GM06990 (cell line): Measurements from ENCODE around the gene MLC1.

ENCODE experiments used
- DNase-seq: peaks from one replicate; pipeline ENCODE4 v3.0.0-alpha.2; 2011; ENCODE audit not compliant: insufficient read length; ENCODE audit errors: extremely low read depth
- H3K27me3 ChIP-seq: replicated peaks from 2 replicates; pipeline ENCODE4 v1.6.0; 2011; ENCODE audit warnings: low read length; ENCODE audit not compliant: control insufficient read depth, insufficient read depth
- H3K36me3 ChIP-seq: 2 replicates; pipeline ENCODE4 v1.5.1; 2011; ENCODE audit warnings: low read length; ENCODE audit not compliant: control insufficient read depth, insufficient read depth
- H3K4me3 ChIP-seq: replicated peaks from 2 replicates; pipeline ENCODE4 v1.5.1; 2011; ENCODE audit warnings: low read depth, mild to moderate bottlenecking, control low read depth, low read length
- TF ChIP-seq, protein P1 (sequence below): IDR thresholded peaks from 2 replicates; pipeline ENCODE4 v1.5.1; 2011; ENCODE audit warnings: low read length, control low read depth, mild to moderate bottlenecking, inconsistent platforms; ENCODE audit not compliant: insufficient read depth, poor library complexity, severe bottlenecking

Gene MLC1

DNA sequence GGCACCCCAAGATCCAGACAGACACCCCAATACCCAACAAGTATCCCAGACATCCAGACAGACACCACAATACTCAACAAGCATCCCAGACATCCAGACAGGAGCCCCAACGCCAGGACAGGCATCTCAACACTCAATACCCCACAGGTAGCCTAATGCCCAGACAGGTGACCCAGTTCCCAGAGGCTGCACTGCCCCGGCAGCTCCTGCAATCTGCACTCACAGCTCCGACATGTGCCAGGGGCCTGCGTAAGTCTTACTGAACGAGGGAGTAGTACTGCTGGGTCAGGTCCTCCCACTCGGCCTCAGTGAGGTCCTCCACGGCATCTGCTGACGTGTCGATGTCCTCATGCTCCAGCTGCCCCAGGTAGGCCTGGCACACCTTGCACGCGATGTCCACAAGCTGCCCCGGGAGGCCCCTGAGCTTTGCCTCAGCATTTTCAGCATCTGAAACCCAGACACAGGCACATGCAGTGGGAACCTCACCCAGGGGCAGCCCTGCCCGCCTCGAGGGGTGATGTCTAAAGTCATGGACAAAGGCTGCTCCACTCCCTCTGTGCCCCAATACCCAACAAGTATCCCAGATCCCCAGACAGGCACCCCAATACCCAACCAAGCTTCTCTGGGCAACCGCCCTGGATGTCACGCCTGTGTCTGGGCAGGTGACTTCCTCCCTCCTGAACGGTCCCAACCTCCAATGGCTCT, 43.7 kb downstream of the MLC1 start:
- TF ChIP-seq, protein P1, sequence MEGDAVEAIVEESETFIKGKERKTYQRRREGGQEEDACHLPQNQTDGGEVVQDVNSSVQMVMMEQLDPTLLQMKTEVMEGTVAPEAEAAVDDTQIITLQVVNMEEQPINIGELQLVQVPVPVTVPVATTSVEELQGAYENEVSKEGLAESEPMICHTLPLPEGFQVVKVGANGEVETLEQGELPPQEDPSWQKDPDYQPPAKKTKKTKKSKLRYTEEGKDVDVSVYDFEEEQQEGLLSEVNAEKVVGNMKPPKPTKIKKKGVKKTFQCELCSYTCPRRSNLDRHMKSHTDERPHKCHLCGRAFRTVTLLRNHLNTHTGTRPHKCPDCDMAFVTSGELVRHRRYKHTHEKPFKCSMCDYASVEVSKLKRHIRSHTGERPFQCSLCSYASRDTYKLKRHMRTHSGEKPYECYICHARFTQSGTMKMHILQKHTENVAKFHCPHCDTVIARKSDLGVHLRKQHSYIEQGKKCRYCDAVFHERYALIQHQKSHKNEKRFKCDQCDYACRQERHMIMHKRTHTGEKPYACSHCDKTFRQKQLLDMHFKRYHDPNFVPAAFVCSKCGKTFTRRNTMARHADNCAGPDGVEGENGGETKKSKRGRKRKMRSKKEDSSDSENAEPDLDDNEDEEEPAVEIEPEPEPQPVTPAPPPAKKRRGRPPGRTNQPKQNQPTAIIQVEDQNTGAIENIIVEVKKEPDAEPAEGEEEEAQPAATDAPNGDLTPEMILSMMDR, result no peak
- Histone ChIP-seq H3K4me3 (no peak overlapping the region), H3K36me3 (no peaks in the 10 kb centered on the region), H3K27me3 (no peaks in the 10 kb centered on the region)
- no peak for DNase-seq

DNA sequence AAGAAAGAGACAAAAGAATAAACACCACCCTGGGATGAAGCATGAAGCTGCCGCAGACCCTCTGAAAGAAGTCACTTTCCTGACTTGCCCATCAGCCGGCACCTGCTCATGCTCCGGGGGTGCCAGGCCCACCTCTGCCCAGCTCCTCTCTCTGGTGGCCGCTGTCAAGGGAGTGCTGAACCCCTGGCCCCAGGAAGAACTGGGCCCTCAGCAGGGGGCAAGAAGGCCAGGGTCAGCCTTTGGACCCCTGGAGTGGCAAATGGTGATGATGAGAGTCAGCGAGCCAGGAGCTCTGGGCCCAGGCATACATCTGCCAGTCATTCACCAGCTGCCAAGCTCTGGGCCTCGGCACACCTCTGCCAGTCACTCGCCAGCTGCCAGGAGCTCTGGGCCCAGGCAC, 44.5 kb downstream of the MLC1 start:
- TF ChIP-seq, protein P1, result no peak
- H3K4me3 ChIP-seq, result no peak overlapping the region

DNA sequence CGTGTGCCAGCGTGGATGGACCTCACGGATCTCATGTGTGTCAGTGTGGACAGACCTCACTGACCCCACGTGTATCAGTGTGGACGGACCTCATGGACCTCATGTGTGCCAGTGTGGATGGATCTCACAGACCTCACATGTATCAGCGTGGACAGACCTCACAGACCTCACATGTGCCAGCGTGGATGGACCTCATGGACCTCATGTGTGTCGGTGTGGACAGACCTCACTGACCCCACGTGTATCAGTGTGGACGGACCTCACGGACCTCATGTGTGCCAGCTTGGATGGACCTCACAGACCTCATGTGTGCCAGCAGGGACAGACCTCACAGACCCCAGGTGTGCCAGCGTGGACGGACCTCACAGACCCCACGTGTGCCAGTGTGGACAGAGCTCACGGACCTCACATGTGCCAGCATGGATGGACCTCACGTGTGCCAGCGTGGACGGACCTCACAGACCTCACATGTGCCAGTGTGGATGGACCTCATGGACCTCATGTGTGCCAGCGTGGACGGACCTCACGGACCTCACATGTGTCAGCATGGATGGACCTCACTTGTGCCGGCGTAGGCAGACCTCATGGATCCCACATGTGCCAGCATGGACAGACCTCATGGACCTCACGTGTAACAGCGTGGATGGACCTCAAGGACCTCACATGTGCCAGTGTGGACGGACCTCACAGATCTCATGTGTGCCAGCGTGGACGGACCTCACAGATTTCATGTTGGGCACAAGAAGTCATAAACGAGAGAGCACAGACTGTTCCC, 45.4 kb downstream of the MLC1 start:
- no peak for DNase-seq
- TF ChIP-seq, protein P1, result no peak
- no peak overlapping the region for H3K4me3 ChIP-seq
- H3K27me3 ChIP-seq, result no peaks in the 10 kb centered on the region
- H3K36me3 ChIP-seq, result no peaks in the 10 kb centered on the region

More for the DNA sequence above, 44.5 kb downstream of the MLC1 start:
- no peak for DNase-seq
- no peaks in the 10 kb centered on the region for H3K36me3 ChIP-seq
- no peaks in the 10 kb centered on the region for H3K27me3 ChIP-seq

DNA sequence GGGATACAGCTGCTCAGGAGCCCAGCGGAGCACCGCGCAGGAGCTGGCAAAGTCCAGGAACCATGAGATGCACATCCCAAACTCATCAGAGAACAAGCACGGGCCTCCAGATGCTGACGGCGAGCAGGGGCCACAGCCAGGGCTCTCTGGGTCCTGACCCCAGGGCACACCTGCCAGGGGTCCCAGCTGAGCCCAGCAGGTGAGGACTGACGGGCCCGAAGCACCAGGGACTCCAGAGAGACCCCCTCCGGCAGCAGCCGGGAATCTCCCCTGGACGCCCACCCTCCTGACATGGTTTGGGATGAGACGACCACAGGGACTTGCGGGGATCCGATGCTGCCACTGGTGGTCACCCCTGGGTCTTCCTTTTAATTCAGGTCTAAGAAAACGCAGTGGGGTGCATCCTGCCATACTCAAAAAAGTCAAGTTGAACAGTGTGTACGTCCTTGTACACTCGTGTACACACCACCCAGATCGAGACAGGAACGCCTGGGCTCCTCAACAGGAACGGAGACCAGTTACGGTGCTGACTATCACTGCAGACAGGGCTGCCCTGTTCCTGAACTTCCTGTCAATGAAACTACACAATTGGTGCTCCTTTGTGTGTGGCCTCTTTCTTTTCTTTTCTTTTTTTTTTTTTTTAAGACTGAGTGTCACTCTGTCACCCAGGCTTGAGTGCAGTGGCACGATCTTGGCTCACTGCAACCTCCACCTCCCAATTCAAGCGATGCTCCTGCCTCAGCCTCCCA, 49.1 kb downstream of the MLC1 start:
- TF ChIP-seq, protein P1, result no peak
- no peaks in the 10 kb centered on the region for H3K36me3 ChIP-seq
- no peak overlapping the region for H3K4me3 ChIP-seq
- DNase-seq, result no peak
- H3K27me3 ChIP-seq, result no peaks in the 10 kb centered on the region

DNA sequence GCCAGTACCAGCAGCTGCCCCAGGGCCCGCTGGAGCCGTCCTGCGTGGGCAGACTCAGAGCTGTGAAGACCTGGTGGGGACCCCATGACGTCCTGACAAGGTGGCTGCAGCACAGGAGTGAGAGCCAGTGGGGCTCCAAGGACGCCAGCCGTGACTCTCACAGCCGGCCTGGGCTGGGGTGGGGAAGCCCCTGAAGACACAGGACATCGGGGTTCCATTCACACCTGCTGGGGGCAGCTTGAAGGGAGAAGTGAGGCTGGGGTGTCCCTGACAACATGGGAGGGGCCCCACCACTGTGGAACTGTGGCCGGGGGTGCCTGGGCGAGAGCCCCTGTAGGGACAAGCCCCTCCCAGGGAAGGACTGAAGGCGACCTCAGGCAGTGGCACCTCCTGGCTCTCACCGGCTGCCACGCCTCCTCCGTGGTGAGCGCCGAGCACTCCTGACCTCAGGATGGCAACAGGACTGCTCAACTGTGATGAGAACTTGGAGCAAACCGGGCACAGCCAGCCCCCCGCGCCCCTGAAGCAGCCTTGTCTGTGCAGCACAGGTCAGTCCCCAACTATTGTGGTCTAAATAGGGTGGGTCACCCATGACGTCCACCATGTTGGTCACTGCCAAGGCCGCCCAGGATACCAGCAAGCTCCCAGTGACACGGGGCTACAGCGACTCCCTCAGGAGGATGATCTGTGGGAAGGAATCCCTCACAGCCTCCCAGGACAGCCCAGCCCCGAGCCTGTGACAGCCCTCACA, 49.9 kb downstream of the MLC1 start:
- no peaks in the 10 kb centered on the region for H3K36me3 ChIP-seq
- DNase-seq, result no peak
- H3K4me3 ChIP-seq, result no peak overlapping the region
- TF ChIP-seq, protein P1, result no peak
- H3K27me3 ChIP-seq, result no peaks in the 10 kb centered on the region; the same call in 1 of the 2 replicates
